Hepatocyte (in vitro differentiated cells): Measurements from ENCODE around the gene MOGAT1. TPM values are rescaled to one million over a fixed set of nuclear protein-coding genes. Genes with fewer than 3 reads are reported as not detected.

ENCODE experiments used
- DNase-seq: peaks from one replicate; pipeline ENCODE4 v3.0.0-alpha.2; 2016; ENCODE audit warnings: low spot score
- H2AFZ ChIP-seq: fragments of 200-600 bp; sonication (generic); 2 replicates; pipeline ENCODE4 v1.6.0; 2016; ENCODE audit warnings: antibody characterized with exemption, mild to moderate bottlenecking
- H3K27ac ChIP-seq: fragments of 200-600 bp; sonication (generic); 2 replicates; pipeline ENCODE4 v1.5.1; 2016; ENCODE audit warnings: mild to moderate bottlenecking
- H3K27me3 ChIP-seq: fragments of 200-600 bp; sonication (generic); 2 replicates; pipeline ENCODE4 v1.6.1; 2016
- H3K36me3 ChIP-seq: fragments of 200-600 bp; sonication (generic); replicated peaks from 2 replicates; pipeline ENCODE4 v1.5.1; 2016; ENCODE audit warnings: low read depth; ENCODE audit not compliant: insufficient read depth
- H3K4me1 ChIP-seq: fragments of 200-600 bp; sonication (generic); 2 replicates; pipeline ENCODE4 v1.5.1; 2016; ENCODE audit warnings: mild to moderate bottlenecking, moderate library complexity; ENCODE audit not compliant: insufficient read depth
- H3K4me2 ChIP-seq: fragments of 200-600 bp; sonication (generic); 2 replicates; pipeline ENCODE4 v1.6.0; 2016
- H3K4me3 ChIP-seq: fragments of 200-600 bp; sonication (generic); 2 replicates; pipeline ENCODE4 v1.5.1; 2016; ENCODE audit warnings: mild to moderate bottlenecking
- H3K79me2 ChIP-seq: fragments of 200-600 bp; sonication (generic); 2 replicates; pipeline ENCODE4 v1.6.0; 2017; ENCODE audit warnings: mild to moderate bottlenecking
- H3K9me2 ChIP-seq: fragments of 200-600 bp; sonication (generic); replicated peaks from 2 replicates; pipeline ENCODE4 v1.6.0; 2017; ENCODE audit warnings: mild to moderate bottlenecking; ENCODE audit not compliant: insufficient read depth
- H3K9me3 ChIP-seq: fragments of 200-600 bp; sonication (generic); 2 replicates; pipeline ENCODE4 v1.5.1; 2016; ENCODE audit warnings: low read depth, mild to moderate bottlenecking
- H4K20me1 ChIP-seq: fragments of 200-600 bp; sonication (generic); 2 replicates; pipeline ENCODE4 v1.6.0; 2016; ENCODE audit warnings: mild to moderate bottlenecking; ENCODE audit not compliant: insufficient read depth, poor library complexity, severe bottlenecking
- EZH2 ChIP-seq: fragments of 200-600 bp; sonication (generic); IDR thresholded peaks from 2 replicates; pipeline ENCODE4 v1.6.1; 2016; ENCODE audit warnings: antibody characterized with exemption, mild to moderate bottlenecking, borderline replicate concordance
- EZH2phosphoT487 ChIP-seq: fragments of 200-600 bp; sonication (generic); IDR thresholded peaks from one replicate; pipeline ENCODE4 v1.6.1; 2018; ENCODE audit warnings: antibody characterized with exemption, mild to moderate bottlenecking, low read depth, moderate library complexity; ENCODE audit not compliant: unreplicated experiment, severe bottlenecking
- WGBS: methylation state at CpG from one replicate; pipeline ENCODE4 v1.1.6; 2016; ENCODE audit warnings: low lambda C conversion rate; ENCODE audit errors: missing lambda C conversion rate; 5-methylcytosine and 5-hydroxymethylcytosine counted together
- polyA plus RNA-seq: library from polyadenylated mRNA; unstranded; fragments of >200 nt; fragmentation: Nextera tagmentation; extraction: Ambion mirVana; gene quantifications from 2 replicates; pipeline ENCODE4 v1.2.1, GENCODE V29; 2016
- total RNA-seq: library from RNA; depleted of rRNA; stranded (reverse); fragments of >200 nt; gene quantifications from 2 replicates; pipeline ENCODE4 v1.2.3, GENCODE V29; 2014
- TF ChIP-seq, protein P1 (sequence below): fragments of 200-600 bp; sonication (generic); IDR thresholded peaks from 2 replicates; pipeline ENCODE4 v1.5.1; 2016; ENCODE audit warnings: antibody characterized with exemption, mild to moderate bottlenecking; ENCODE audit not compliant: poor library complexity

Gene MOGAT1
- total and polyA plus RNA-seq, 2 experiments from 2014 or later = not detected

DNA sequence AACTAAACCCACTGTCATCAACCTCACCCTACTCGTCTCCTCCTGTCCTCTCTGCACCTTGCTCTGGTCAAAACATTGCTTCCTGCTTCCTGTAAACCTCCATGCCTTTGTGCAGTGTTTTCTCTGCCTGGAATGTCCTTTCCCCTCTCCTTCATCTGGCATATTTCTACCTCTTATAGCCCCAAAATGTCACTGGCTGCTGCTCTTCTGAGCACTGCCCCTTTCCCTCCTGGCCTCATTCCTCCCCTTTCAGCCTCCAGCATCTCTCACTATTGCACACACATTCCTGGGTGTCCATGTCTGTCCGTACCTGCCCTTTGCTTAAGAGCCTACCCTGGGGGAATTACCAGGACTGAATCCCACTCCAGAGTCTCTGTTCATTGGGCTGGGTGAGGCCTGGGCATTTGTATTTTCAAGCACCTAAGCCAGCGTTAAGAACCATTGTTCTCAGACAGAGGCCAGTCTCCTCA lies 84.9 kb downstream of the MOGAT1 start:
- Histone ChIP-seq H3K27ac (no peak overlapping the region), H3K4me3 (no peak overlapping the region), H3K9me2 (no peaks in the 10 kb centered on the region), H2AFZ (no peak overlapping the region), H3K4me1 (peaks cover 25% of the 10 kb centered on the region), H4K20me1 (no peaks in the 10 kb centered on the region), H3K4me2 (no peak overlapping the region), H3K79me2 (no peaks in the 10 kb centered on the region), H3K36me3 (no peaks in the 10 kb centered on the region), H3K9me3 (no peaks in the 10 kb centered on the region), H3K27me3 (no peaks in the 10 kb centered on the region)
- DNase-seq = no peak
- 58% methylated on average over 3 of the region's 3 CpGs for whole genome bisulfite sequencing
- TF ChIP-seq, protein P1, sequence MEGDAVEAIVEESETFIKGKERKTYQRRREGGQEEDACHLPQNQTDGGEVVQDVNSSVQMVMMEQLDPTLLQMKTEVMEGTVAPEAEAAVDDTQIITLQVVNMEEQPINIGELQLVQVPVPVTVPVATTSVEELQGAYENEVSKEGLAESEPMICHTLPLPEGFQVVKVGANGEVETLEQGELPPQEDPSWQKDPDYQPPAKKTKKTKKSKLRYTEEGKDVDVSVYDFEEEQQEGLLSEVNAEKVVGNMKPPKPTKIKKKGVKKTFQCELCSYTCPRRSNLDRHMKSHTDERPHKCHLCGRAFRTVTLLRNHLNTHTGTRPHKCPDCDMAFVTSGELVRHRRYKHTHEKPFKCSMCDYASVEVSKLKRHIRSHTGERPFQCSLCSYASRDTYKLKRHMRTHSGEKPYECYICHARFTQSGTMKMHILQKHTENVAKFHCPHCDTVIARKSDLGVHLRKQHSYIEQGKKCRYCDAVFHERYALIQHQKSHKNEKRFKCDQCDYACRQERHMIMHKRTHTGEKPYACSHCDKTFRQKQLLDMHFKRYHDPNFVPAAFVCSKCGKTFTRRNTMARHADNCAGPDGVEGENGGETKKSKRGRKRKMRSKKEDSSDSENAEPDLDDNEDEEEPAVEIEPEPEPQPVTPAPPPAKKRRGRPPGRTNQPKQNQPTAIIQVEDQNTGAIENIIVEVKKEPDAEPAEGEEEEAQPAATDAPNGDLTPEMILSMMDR = no peak
- TF ChIP-seq EZH2phosphoT487 (no peak), EZH2 (no peak)

DNA sequence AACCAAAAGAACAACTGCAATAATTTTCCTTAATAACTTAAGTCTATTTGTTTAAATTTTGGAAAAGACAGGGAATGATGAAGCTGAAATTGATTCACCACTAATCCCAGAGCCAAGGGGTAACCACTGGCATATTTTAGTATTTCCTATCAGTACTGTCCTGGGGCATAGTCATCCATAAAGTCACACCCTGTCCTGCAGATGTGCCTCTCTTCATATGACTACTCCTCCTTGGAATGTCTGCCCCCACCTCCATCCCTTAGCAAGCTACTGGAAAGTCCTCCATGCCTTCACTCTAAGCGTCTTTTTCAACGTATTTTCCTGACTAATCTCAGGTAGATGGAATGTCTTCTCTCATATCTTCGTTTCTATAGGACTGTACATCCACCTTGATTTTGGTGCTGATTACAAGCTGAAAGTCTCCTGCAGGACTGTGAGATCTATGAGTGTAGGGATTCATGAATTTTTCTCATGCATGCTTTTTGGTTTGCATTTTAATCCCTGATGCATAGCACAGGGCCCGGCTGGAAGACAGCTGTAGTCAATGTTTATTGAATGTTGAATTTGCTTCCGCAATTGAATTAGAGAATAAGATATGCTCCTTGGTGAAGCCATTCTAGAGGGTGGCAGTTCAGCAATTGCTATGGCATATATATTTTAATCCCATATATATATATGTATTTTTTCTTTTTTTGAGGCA lies 85.6 kb downstream of the MOGAT1 start:
- 48% methylated on average over 5 of the region's 5 CpGs for WGBS
- no peak overlapping the region for H3K4me2 ChIP-seq

More for the DNA sequence above, 85.6 kb downstream of the MOGAT1 start:
- Histone ChIP-seq H3K36me3 (no peaks in the 10 kb centered on the region), H3K4me3 (no peak overlapping the region), H3K79me2 (no peaks in the 10 kb centered on the region), H3K9me2 (no peaks in the 10 kb centered on the region), H4K20me1 (no peaks in the 10 kb centered on the region), H3K27ac (no peak overlapping the region), H3K9me3 (no peaks in the 10 kb centered on the region), H2AFZ (no peak overlapping the region), H3K4me1 (peaks cover 24% of the 10 kb centered on the region), H3K27me3 (no peaks in the 10 kb centered on the region)
- DNase-seq = peak; percentile 21
- no peak for TF ChIP-seq EZH2
- TF ChIP-seq, protein P1 = no peak
- no peak for TF ChIP-seq EZH2phosphoT487

Other genes starting within 250 kb of the MOGAT1 start
- 1.8 and 2.4 TPM in 2 replicates for gene SGPP2, start 247.1 kb upstream of the MOGAT1 start, total RNA-seq
- 0.71 and 1.4 TPM in 2 replicates for gene SGPP2, start 247.1 kb upstream of the MOGAT1 start, polyA plus RNA-seq
- gene FARSB, start 15.6 kb upstream of the MOGAT1 start, total RNA-seq = 12.9 and 14.2 TPM in 2 replicates
- 15.0 and 17.1 TPM in 2 replicates for gene FARSB, start 15.6 kb upstream of the MOGAT1 start, polyA plus RNA-seq
- 123 and 133 TPM in 2 replicates for gene ACSL3, start 189.4 kb downstream of the MOGAT1 start, total RNA-seq
- gene ACSL3, start 189.4 kb downstream of the MOGAT1 start, polyA plus RNA-seq = 78.1 and 82.1 TPM in 2 replicates